Ishikawa (cell line): ENCODE data around the gene GPR63.

Source experiments
- CEBPB ChIP-seq: IDR thresholded peaks from 2 replicates; pipeline ENCODE4 v1.6.1; 2012
- CREB1 ChIP-seq: IDR thresholded peaks from 2 replicates; pipeline ENCODE4 v1.6.1; 2012; ENCODE audit warnings: low read depth
- EGR1 ChIP-seq: IDR thresholded peaks from 2 replicates; pipeline ENCODE4 v1.6.1; 2012
- EP300 ChIP-seq: IDR thresholded peaks from 2 replicates; pipeline ENCODE4 v1.6.1; 2012; ENCODE audit warnings: borderline replicate concordance
- FOXM1 ChIP-seq: IDR thresholded peaks from 2 replicates; pipeline ENCODE4 v1.6.1; 2012; ENCODE audit warnings: low read depth, borderline replicate concordance
- NFIC ChIP-seq: IDR thresholded peaks from 2 replicates; pipeline ENCODE4 v1.6.1; 2012
- RAD21 ChIP-seq: IDR thresholded peaks from 2 replicates; pipeline ENCODE4 v1.6.1; 2012; ENCODE audit warnings: low read depth
- TAF1 ChIP-seq: IDR thresholded peaks from 2 replicates; pipeline ENCODE4 v1.6.1; 2012; ENCODE audit warnings: low read depth, mild to moderate bottlenecking
- TCF12 ChIP-seq: IDR thresholded peaks from 2 replicates; pipeline ENCODE4 v1.6.1; 2012; ENCODE audit warnings: low read depth
- TEAD4 ChIP-seq: IDR thresholded peaks from 2 replicates; pipeline ENCODE4 v1.6.1; 2012
- YY1 ChIP-seq: IDR thresholded peaks from 2 replicates; pipeline ENCODE4 v1.6.1; 2012; ENCODE audit warnings: low read depth
- ZBTB7A ChIP-seq: IDR thresholded peaks from 2 replicates; pipeline ENCODE4 v1.6.1; 2012; ENCODE audit warnings: low read depth
- TF ChIP-seq, protein P1 (sequence below): IDR thresholded peaks from 2 replicates; pipeline ENCODE4 v1.6.1; 2012
- TF ChIP-seq, protein P2 (sequence below): IDR thresholded peaks from 2 replicates; pipeline ENCODE4 v1.6.1; 2012; ENCODE audit warnings: low read depth, mild to moderate bottlenecking
- TF ChIP-seq, protein P3 (sequence below): IDR thresholded peaks from 2 replicates; pipeline ENCODE4 v1.6.1; 2012

GPR63 gene, protein sequence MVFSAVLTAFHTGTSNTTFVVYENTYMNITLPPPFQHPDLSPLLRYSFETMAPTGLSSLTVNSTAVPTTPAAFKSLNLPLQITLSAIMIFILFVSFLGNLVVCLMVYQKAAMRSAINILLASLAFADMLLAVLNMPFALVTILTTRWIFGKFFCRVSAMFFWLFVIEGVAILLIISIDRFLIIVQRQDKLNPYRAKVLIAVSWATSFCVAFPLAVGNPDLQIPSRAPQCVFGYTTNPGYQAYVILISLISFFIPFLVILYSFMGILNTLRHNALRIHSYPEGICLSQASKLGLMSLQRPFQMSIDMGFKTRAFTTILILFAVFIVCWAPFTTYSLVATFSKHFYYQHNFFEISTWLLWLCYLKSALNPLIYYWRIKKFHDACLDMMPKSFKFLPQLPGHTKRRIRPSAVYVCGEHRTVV

DNA sequence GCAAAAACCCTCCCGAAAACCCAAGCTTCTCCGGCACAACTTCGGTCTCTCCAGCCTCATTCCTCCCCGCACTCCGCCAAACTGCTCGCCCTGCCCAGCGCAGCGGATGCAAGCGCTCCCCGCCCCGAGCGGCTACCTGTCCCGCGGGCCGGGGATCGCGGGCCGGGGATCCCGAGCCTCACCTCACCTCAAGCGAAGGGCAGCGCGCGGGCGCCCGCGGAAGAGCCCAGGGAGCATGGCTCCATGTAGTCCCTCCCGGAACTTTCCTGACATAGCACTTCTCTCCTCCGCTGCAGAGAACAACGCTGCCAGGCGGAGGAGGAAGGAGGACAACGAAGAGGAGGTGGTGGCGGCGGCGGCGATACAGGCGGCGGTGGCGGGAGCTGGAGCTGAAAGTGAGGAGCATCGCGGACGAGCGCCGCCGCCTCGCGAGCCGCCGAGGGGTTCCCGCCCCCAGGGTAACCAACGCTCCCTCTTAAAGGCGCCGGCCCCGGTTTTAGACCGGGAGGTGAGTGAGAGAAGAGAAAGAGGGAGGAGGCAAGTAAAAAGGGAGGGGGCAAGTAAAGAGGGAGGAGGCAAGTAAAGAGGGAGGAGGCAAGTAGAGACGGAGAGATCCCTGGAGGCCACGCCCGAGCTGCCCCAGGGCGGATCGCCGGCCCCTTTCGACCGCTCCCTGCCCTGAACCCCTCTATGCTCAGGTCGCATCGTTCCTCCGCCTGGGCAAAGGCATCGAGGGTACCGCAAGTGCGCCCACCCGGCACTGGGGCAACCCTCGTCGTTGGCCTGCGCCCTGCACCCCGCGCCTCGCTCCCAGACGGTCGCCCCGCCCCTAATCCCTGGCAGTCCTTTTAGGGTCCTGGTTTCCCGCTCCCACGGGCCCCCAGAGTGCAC is at the start of gene GPR63:
TSS of gene GPR63 (minus strand) at position 397 of the 891 bp plus-strand sequence. CDS start 37,746 bp downstream, outside the sequence.
- TF ChIP-seq FOXM1 (no peak), NFIC (no peak), EP300 (no peak), EGR1 (0 out of 2 replicates have a peak, but pooled peaks have one; percentile 16), RAD21 (no peak), TEAD4 (no peak), TCF12 (no peak; the same call in 1 of the 2 replicates), ZBTB7A (no peak), TAF1 (peak; percentile 75), CEBPB (no peak), YY1 (peak; percentile 61), CREB1 (no peak)
- TF ChIP-seq, protein P1, sequence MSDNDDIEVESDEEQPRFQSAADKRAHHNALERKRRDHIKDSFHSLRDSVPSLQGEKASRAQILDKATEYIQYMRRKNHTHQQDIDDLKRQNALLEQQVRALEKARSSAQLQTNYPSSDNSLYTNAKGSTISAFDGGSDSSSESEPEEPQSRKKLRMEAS: peak; percentile 43
- TF ChIP-seq, protein P2, sequence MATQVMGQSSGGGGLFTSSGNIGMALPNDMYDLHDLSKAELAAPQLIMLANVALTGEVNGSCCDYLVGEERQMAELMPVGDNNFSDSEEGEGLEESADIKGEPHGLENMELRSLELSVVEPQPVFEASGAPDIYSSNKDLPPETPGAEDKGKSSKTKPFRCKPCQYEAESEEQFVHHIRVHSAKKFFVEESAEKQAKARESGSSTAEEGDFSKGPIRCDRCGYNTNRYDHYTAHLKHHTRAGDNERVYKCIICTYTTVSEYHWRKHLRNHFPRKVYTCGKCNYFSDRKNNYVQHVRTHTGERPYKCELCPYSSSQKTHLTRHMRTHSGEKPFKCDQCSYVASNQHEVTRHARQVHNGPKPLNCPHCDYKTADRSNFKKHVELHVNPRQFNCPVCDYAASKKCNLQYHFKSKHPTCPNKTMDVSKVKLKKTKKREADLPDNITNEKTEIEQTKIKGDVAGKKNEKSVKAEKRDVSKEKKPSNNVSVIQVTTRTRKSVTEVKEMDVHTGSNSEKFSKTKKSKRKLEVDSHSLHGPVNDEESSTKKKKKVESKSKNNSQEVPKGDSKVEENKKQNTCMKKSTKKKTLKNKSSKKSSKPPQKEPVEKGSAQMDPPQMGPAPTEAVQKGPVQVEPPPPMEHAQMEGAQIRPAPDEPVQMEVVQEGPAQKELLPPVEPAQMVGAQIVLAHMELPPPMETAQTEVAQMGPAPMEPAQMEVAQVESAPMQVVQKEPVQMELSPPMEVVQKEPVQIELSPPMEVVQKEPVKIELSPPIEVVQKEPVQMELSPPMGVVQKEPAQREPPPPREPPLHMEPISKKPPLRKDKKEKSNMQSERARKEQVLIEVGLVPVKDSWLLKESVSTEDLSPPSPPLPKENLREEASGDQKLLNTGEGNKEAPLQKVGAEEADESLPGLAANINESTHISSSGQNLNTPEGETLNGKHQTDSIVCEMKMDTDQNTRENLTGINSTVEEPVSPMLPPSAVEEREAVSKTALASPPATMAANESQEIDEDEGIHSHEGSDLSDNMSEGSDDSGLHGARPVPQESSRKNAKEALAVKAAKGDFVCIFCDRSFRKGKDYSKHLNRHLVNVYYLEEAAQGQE: no peak
- TF ChIP-seq, protein P3, sequence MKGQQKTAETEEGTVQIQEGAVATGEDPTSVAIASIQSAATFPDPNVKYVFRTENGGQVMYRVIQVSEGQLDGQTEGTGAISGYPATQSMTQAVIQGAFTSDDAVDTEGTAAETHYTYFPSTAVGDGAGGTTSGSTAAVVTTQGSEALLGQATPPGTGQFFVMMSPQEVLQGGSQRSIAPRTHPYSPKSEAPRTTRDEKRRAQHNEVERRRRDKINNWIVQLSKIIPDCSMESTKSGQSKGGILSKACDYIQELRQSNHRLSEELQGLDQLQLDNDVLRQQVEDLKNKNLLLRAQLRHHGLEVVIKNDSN: no peak

DNA sequence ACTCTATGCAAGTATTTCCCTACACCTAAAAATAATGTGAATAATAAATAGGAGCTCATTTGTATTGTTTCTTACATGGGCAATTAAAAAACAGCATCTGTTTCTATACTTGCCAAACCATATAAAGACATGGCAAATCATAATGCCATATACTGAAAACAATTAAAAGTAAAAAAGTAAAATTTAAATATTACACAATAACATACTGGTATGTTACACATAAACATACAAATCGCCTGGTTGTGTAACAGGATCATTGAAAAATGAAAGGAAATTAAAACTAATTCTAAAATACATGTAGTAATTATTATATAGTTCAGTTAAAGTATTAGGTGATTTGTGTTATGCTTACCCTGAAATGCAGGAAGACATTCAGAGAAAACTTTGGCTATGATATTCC is 49.2 kb upstream of the GPR63 start:
- TF ChIP-seq, protein P3: no peak
- TF ChIP-seq NFIC (no peak), CEBPB (no peak), RAD21 (no peak), TAF1 (no peak), CREB1 (no peak), TEAD4 (no peak), EP300 (no peak), TCF12 (no peak), YY1 (no peak), EGR1 (no peak), FOXM1 (no peak), ZBTB7A (no peak)
- TF ChIP-seq, protein P2: no peak
- TF ChIP-seq, protein P1: no peak

DNA sequence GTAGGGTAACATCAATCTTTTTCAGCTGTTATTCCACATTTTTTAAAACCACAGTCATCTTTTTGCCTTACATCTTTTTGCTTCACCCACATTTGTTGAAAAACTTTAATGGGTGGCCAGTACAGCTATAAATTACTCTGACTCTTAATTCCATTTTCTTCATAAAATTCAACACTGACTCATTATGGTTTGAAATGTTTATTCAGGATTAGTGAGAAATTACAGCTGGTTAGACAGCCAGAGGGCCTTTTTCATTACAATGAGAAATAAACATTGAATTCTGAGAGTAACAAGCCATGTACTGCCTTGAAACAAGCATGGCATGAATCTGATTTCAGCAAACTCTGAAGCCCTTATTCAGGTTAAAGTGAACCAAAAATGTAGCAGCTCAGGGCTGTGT is 40.9 kb upstream of the GPR63 start:
- TF ChIP-seq NFIC (no peak), YY1 (no peak), ZBTB7A (no peak)
- TF ChIP-seq, protein P2: no peak
